GM21825 (cell line): ENCODE measurements around the gene HCLS1.

Experiments
- ATAC-seq: cut with Tn5 transposase; IDR thresholded peaks from one replicate; pipeline ENCODE4 v1.9.1; 2021; ENCODE audit warnings: mild to moderate bottlenecking, moderate library complexity; ENCODE audit not compliant: unreplicated experiment

HCLS1 gene

GRCh38 chr3:121658716-121659435 is 1.8 kb downstream of the HCLS1 start:
- ATAC-seq, result no peak

DNA sequence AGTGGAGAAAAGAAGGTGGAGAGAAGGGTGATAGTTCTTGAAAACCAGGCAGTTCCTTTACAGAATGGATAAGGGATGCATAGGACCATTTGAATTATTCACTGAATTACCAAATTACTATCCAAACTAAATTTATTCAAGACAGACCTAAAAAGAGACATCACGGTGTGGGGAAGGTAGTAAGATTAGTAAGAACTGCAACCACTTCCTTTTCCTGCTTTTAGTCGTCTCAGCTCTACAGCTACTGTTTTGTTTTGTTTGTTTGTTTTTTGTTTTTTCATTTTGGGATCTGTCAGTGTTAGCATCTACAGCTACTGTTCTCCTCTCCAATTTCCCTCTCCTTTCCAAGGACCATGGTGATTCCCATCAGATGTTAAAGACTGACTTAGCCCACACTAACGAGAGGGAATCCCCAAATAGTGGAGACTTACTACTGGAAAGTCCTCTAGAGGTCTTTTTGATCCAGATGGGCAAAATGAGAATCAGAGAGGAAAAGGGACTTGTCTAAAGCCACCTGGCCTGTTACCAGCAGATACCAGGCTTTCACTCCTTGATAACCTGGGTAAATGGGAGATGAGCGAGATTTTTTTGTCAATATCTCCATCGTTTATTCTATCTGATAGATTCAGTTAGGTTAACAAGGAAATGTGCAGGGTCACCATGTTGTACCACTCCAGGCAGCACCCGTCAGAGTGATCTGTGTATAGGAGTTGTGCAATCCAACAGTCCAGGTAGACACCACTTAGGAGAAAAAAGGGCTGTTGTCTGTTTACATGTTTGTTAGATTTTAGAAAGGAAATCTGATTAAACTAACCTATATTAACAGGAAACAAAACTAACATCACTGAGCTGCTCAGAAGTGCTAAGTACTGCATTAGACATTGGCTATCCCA is 6.0 kb downstream of the HCLS1 start:
- ATAC-seq, result no peak

GRCh38 chr3:121651684-121652083 is 9.0 kb downstream of the HCLS1 start:
- ATAC-seq, result no peak

DNA sequence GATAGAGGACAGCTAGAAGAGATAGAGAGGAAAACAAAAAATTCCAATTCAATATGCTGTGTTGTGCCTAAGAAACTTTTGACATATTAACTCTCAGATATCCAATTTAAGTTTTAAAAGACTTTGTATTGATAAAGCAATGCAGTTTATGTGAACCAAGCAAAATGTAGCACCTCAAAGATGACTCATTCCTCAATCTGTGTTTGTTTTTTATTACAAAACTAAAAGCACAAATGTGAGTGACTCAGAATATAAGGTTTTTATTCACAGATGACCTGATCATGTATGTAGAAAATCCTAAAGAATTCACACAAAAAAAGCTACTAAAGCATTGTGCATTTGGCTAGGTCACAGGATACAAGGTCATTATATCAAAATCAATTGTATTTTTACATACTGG is 11.1 kb downstream of the HCLS1 start:
- no peak for ATAC-seq

DNA sequence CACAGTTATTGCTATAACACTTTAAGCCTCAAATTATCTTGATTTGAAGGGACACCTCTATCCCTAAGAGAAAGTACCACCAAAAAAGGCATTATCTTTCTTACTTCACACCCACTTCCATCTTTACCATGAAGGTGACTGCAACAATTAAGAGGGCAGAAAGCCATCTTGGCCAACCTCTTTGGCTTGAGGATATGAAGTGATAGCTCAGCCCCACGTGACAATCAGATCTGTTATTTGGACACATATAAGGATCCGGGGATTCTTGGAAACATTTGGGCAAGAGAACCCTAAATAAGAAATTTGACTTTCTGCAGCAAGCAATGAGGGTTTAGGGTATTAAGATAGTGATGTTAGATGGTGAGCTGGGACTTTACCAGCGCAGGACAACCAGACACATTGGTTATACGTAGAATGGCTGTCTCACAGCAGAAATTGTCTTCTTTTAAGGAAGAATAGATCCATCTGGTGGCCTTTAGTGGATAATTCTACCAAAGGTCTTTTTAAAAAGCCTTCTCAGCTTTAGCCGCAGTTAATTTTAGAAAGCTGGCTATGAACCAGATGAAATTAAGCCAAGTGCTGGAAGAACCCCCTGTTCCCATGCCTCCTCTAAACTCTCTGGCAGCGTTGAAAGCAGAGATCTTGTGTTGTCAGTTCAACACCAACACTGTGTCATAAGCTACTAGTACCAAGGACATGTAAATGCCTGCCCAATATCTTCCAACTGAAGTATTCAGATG is 12.3 kb downstream of the HCLS1 start:
- ATAC-seq, result no peak

DNA sequence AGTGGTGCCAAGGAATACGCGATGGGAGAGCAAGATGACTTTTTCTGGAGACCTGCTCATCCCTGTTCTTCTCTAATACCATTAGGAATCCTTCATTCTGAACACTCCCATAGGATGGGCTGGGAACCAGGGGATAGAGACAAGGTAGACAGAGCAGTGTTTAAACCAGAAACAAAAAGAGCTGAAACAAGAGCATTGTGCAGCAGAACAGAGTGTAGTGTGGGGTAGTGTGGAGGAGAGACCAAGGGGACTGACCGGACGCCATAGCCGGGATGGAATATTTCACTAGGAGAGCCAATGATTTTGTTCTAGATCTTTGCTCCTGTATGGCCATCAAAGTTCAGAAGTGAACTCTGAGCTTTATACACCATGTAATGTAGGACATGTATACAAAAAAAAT is 15.6 kb downstream of the HCLS1 start:
- ATAC-seq, result no peak

DNA sequence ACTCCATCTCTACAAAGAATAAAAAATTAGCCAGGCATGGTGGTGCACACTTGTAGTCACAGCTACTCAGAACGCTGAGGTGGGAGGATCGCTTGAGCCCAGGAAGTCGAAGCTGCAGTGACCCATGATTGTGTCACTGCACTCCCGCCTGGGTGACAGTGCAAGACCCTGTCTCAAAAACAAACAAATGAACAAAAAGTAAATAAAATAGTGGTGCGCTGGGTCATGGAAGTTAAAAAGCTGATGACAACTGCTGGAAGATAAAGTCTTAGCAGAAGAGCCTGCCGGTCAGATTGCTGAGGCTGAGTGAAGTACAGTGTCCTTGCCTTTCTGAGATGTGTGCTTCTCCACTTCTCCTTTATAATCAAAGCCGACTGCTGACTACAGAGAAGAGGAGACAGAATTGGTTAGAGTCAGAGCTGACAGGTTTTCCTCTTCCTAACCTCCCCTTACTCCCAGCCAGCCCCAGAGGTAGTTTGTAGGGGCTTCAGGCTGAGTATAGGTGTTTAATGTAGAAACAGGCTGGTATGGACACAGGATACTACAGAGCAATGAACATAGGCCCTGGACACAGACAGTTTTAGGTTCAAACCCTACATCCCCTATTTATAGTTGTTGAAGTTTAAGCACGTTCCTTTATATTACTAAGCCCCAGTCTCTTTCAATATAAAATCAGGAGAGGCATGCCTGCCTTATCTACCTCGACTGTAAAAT is 17.9 kb downstream of the HCLS1 start:
- no peak for ATAC-seq

DNA sequence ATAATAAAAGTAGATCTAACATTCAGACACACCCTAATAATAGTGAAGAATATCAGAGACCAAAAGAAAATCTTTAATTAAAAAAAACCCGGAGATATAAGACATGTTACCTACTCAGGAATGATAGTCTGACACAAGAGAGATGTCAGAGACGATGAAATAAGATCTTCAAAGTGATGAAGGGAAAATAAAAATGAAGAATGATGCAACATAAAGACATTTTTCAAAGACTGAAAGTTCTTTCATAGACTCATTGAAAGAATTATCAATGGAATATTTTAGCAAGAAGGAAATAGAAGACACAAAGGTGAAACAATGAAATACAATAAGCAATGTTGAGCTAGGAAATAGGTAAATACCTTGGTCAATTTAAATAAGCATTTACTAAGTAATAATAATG is 19.6 kb downstream of the HCLS1 start:
- no peak for ATAC-seq

DNA sequence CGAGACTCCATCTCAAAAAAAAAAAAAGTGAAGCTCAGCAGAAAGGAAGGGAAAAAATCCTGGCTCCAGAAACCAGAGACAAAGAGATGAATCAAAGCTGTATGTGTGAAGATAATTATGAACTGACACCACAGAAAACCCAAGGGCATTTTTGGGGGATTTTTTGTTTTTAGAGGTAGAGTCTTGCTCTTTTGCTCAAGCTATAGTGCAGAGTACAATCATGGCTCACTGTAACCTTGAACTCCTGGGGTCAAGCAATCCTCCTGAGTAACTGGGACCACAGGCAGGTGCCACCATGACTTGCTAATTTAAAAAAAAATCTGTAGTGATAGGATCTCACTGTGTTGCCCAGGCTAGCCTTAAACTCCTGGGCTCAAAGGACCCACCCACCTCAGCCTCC is 22.8 kb downstream of the HCLS1 start:
- no peak for ATAC-seq

DNA sequence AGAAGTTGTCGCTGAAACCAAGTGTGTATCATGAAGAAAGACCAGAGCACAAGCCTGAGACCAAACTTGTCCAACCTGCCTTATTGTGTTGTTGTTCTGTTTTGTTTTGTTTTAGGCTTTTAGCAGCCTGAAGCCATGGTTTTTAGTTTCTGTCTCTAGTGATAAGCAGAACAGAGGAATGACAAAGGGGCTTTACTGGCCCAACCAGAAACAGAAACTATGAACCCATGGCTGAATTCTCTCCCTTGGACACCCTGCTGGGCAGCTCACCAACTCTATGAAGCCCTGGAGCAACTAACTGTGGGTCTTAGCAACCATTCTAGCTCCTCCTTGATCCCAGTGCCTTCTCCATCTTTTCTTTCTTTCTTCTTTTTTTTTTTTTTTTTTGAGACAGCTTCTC is 30.3 kb downstream of the HCLS1 start:
- ATAC-seq, result no peak

GRCh38 chr3:121629601-121630000 is 31.1 kb downstream of the HCLS1 start:
- no peak for ATAC-seq

GRCh38 chr3:121627622-121628021 is 33.1 kb downstream of the HCLS1 start:
- ATAC-seq, result no peak

- ATAC-seq, result no peak
Measured at GRCh38 chr3:121627211-121627610, 33.5 kb downstream of the HCLS1 start.

DNA sequence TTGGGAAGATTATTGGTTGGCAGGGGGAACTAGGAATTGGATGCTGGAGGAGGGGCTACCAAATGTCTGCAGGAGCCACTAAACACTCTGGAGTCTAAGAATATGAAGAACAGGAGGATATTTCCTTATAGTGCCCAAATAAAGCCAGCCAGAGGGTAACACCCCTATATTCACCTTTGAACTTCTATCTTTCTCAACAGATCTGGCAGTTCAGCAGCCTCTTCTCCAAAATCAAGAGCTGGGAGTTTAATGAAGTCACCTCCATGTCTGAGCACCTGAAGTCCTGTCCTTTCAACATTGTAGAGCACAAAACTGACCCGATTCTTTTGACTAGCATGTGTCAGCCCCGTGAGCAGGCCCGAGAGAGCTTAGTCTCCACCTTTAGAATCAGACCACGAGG is 34.2 kb downstream of the HCLS1 start:
- no peak for ATAC-seq

- no peak for ATAC-seq
Measured at GRCh38 chr3:121624147-121624899, 36.4 kb downstream of the HCLS1 start.

DNA sequence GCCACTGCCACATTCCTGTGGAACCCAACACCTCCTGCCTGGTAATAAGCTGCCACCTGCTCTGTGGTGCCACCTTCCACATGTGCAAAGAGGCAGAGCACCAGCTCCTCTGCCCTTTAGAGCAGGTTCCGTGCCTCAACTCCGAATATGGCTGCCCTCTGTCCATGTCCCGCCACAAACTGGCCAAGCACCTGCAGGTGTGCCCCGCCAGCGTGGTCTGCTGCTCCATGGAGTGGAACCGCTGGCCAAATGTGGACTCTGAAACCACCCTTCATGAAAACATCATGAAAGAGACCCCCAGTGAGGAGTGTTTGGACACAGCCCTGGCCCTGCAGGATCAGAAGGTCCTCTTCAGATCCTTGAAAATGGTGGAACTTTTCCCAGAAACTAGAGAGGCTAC is 39.2 kb downstream of the HCLS1 start:
- ATAC-seq, result no peak

GRCh38 chr3:121619691-121620090 is 41.0 kb downstream of the HCLS1 start:
- no peak for ATAC-seq

GRCh38 chr3:121606106-121606505 is 54.6 kb downstream of the HCLS1 start:
- no peak for ATAC-seq

- ATAC-seq, result no peak
Measured at GRCh38 chr3:121604759-121605158, 55.9 kb downstream of the HCLS1 start.

- ATAC-seq, result no peak
Measured at GRCh38 chr3:121601212-121601812, 59.4 kb downstream of the HCLS1 start.
